Hepatic stellate cell (primary cell): Measurements from ENCODE around the gene DCAF4.
A peak's percentile ranks its signal among the peaks of the same experiment; 100 is the strongest.

Experiments used
- DNase-seq: peaks from one replicate; pipeline ENCODE4 v3.0.0; 2011; ENCODE audit warnings: low spot score

DCAF4 gene

GRCh38 chr14:72926292-72927028 is at the start of gene DCAF4:
TSS of gene DCAF4 (plus strand) at chr14:72926464. CDS start at chr14:72937979, 11,515 bp downstream.
- peak; percentile 99 for DNase-seq

GRCh38 chr14:72876710-72877063 is 49.6 kb upstream of the DCAF4 start:
- DNase-seq = no peak

GRCh38 chr14:72878746-72879145 is 47.5 kb upstream of the DCAF4 start:
- DNase-seq = no peak

GRCh38 chr14:72879431-72879830 is 46.8 kb upstream of the DCAF4 start:
- no peak for DNase-seq

- no peak for DNase-seq
Measured at GRCh38 chr14:72880164-72880563, 46.1 kb upstream of the DCAF4 start.

GRCh38 chr14:72880820-72881219 is 45.4 kb upstream of the DCAF4 start:
- no peak for DNase-seq

DNA sequence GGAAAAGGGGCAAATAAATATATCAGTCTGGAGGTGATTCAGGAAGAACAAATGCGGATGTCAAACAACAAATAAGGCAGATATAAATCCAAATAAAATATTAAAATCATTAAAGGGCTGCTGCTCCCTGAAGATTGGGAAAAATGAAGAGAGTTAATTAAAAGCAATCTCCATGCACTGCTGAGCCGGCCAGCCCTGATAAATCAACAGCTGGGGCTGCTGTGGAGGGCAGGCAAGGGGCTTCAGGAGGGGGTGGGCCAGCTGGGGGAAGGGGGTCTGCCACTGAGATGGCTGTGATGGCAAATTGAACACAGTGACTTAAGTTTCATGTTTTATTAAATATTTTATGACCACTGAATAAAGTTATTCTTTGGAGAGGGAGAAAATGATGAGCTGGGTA is 44.7 kb upstream of the DCAF4 start:
- DNase-seq = no peak

- DNase-seq = no peak
Measured at GRCh38 chr14:72882047-72882446, 44.2 kb upstream of the DCAF4 start.

- DNase-seq = no peak
Measured at GRCh38 chr14:72882463-72882862, 43.8 kb upstream of the DCAF4 start.

DNA sequence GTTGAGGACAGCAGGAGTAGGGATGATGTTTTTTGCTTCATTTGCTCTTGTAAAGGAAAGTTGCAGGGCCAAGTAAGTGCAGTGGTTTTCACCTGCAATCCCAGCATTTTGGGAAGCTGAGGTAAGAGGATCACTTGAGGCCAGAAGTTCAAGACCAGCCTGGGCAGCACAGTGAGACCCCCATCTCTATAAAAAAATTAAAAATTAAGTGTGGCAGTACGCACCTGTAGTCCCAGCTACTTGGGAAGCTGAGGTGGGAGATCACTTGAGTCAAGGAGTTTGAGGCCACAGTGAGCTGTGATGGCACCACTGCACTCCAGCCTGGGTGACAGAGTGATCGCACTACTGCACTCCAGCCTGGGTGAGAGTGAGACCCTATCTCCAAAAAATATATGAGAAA is 43.2 kb upstream of the DCAF4 start:
- no peak for DNase-seq

DNA sequence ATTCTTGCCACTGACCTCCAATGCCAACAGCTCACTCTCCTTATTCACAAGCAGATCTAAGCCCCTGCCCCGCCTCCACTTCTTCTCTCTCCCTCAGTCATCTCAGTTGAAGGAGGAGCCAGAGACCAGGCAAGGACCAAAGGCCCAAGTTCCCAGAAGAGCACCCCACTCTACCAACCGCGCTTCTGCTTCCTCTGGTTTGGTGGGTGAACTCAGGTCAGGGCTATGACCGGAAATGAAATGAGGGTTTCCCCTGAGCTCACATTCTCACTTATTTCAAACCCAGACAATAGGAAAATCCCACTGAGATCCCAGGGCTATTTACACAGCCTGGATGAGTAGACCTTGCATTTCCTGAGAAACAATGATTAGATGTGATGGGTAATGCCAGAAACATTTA is 42.3 kb upstream of the DCAF4 start:
- DNase-seq = peak; percentile 16

DNA sequence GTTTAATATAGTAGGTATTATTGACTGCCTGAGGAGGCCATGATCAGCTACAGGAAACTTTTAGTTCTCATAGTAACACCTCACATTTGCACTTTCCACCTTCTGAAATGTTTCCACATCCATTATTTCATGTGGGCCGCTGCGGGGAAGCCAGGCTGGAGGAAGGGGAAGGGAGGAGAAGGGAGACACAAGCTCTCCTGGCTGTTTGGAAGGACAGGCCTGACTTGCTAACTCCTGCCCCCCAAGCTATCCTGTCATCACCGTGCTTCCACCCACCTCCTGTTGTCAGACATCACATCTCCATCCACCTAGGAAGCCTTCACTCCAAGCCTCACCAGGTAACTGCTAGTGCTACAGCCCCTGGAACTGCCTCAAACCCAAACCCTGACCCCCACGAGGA is 41.9 kb upstream of the DCAF4 start:
- DNase-seq = no peak

DNA sequence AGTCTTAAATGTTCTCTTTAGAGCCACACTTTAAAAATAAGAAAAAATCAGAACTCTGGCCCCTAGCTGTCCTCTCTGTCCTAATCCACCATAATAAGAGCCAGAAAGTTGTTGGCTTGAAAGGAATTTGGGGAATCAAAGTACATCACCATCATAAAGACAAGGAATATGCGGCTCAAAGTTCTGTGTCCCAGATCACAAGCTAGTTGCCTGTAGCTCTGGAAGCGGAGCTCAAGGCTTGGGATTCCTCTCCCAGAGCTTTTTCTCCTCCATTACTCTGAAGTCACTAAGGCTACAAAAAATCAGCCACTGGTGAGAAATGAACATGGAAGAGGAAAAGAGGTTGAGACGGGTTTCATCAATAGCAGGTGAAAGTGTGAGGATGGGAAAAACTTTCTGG is 38.8 kb upstream of the DCAF4 start:
- DNase-seq = no peak

DNA sequence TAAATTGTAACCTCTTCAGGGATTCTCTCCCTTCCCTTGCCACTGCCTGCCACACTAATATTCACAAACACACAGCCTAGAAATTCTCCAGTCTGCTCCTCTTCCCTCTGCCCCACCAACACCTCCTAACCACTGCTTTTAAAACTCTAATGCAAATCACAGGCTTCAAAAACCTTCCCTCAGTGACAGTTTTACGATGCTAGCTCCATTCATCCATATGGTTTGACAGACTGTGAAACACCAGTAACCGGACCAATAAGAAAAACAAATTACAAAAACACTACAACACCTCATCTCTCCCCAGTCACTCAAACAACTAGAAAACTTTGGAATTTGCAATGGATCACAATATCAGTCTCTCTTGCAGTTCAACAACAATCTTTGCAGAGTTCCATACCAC is 38.1 kb upstream of the DCAF4 start:
- no peak for DNase-seq

- peak; percentile 18 for DNase-seq
Measured at GRCh38 chr14:72888636-72889201, 37.5 kb upstream of the DCAF4 start.

GRCh38 chr14:72889366-72889765 is 36.9 kb upstream of the DCAF4 start:
- no peak for DNase-seq

- peak; percentile 18 for DNase-seq
Measured at GRCh38 chr14:72891666-72892102, 34.6 kb upstream of the DCAF4 start.

- peak; percentile 31 for DNase-seq
Measured at GRCh38 chr14:72892103-72892878, 34.0 kb upstream of the DCAF4 start.

DNA sequence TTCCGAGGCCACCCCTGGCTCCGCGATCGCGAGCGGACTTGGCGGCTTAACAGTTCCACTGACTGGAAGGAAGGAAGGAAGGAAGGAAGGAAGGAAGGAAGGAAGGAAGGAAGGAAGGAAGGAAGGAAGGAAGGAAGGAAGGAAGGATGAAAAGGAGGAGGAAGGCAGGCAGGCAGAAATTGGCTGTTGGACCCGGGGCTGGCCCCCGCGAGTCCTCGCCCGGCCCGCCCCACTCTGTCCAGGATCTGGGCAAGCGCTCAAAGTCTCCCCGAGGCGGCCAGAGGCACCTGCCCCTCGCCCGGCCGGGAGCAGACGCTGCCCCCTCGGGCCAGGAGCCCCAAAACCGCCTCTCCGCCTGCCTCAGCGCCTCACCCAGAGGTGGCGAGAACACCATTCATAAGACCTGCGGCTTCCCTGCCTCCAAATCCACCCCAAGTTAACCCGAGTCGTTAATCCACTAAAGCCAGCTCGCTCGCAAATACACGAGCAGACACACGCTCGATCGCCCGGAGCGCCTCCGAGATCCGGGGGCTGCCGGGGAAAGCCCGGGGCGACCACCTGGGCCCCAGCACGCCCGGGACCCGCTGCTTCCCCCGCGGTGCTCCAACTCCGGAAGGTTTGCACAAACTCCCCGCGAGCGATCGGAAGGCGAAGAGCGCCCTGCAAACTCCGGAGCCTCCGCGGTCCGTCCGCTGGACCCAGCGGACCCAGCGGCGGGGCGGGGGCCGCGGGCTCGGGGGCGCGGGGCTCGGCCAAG is 33.2 kb upstream of the DCAF4 start:
- DNase-seq = peak; percentile 29

- peak; percentile 97 for DNase-seq
Measured at GRCh38 chr14:72893636-72894322, 32.5 kb upstream of the DCAF4 start, which contains the start of gene DPF3. TSS of gene DPF3 (minus strand) at chr14:72894101. CDS start at chr14:72894088, 13 bp downstream.

DNA sequence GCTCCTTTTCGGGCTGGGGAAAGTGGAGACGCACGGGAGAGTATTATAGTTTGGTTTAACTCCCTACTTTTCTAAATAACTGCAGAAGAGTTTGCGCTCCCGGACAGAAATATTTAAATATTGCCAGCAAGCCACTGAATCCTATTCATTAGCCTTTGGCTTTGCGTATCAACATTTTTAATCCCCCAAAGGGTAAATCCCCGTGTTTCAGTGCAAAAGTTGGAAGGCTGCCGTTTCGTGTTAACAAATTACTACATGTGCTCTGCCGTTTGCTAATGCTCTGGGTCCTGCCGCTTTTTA is 32.0 kb upstream of the DCAF4 start:
- peak; percentile 4 for DNase-seq
